DND-41 (cell line): ENCODE data around the gene MOB4.

Source experiments
- EZH2 ChIP-seq: IDR thresholded peaks from 3 replicates; pipeline ENCODE4 v1.6.1; 2012; ENCODE audit warnings: borderline replicate concordance, low read depth, mild to moderate bottlenecking, moderate library complexity, low read length, inconsistent platforms; ENCODE audit not compliant: severe bottlenecking
- TF ChIP-seq, protein P1 (sequence below): IDR thresholded peaks from 2 replicates; pipeline ENCODE4 v1.5.1; 2012; ENCODE audit warnings: borderline replicate concordance, low read length, moderate library complexity, mild to moderate bottlenecking; ENCODE audit not compliant: poor library complexity, severe bottlenecking; ENCODE audit errors: extremely low read depth

- TF ChIP-seq, protein P1, sequence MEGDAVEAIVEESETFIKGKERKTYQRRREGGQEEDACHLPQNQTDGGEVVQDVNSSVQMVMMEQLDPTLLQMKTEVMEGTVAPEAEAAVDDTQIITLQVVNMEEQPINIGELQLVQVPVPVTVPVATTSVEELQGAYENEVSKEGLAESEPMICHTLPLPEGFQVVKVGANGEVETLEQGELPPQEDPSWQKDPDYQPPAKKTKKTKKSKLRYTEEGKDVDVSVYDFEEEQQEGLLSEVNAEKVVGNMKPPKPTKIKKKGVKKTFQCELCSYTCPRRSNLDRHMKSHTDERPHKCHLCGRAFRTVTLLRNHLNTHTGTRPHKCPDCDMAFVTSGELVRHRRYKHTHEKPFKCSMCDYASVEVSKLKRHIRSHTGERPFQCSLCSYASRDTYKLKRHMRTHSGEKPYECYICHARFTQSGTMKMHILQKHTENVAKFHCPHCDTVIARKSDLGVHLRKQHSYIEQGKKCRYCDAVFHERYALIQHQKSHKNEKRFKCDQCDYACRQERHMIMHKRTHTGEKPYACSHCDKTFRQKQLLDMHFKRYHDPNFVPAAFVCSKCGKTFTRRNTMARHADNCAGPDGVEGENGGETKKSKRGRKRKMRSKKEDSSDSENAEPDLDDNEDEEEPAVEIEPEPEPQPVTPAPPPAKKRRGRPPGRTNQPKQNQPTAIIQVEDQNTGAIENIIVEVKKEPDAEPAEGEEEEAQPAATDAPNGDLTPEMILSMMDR = no peak
- TF ChIP-seq EZH2 = no peak
These were observed 19.2 kb upstream of the MOB4 start for GRCh38 chr2:197496695-197497094.
